Endothelial cell of hepatic sinusoid (primary cell): ENCODE results near the gene CCN6.

Source experiments
- in situ Hi-C: cut with HindIII; loops from 2 replicates; pipeline ENCODE4 v1.10.0; 2017; ENCODE audit warnings: low sequenced_read_pairs

The CCN6 gene

GRCh38 chr6:112054001-112054400 is at the start of gene CCN6:
Gene CCN6 (plus strand): TSS chr6:112054104. CDS start chr6:112054358, 254 bp downstream.
- in situ Hi-C loops = no loop called here

GRCh38 chr6:112004201-112005012 is 49.5 kb upstream of the CCN6 start:
- in situ Hi-C loops = no loop called here

GRCh38 chr6:112005013-112005371 is 48.9 kb upstream of the CCN6 start:
- in situ Hi-C loops = no loop called here

- in situ Hi-C loops = no loop called here
These were observed 46.6 kb upstream of the CCN6 start for GRCh38 chr6:112007254-112007653.

- in situ Hi-C loops = no loop called here
These were observed 46.1 kb upstream of the CCN6 start for GRCh38 chr6:112007805-112008204.

- in situ Hi-C loops = no loop called here
These were observed 45.4 kb upstream of the CCN6 start for GRCh38 chr6:112008482-112008881.

GRCh38 chr6:112010328-112010727 is 43.6 kb upstream of the CCN6 start:
- in situ Hi-C loops = no loop called here

GRCh38 chr6:112013051-112013450 is 40.9 kb upstream of the CCN6 start:
- in situ Hi-C loops = no loop called here

GRCh38 chr6:112014483-112014882 is 39.4 kb upstream of the CCN6 start:
- in situ Hi-C loops = no loop called here

- in situ Hi-C loops = no loop called here
These were observed 38.2 kb upstream of the CCN6 start for GRCh38 chr6:112015725-112016124.

GRCh38 chr6:112016320-112016719 is 37.6 kb upstream of the CCN6 start:
- in situ Hi-C loops = no loop called here

- in situ Hi-C loops = no loop called here
These were observed 36.7 kb upstream of the CCN6 start for GRCh38 chr6:112017169-112017568.

- in situ Hi-C loops = no loop called here
These were observed 36.0 kb upstream of the CCN6 start for GRCh38 chr6:112017760-112018537.

GRCh38 chr6:112018619-112019416 is 35.1 kb upstream of the CCN6 start:
- in situ Hi-C loops = no loop called here

GRCh38 chr6:112019589-112019988 is 34.3 kb upstream of the CCN6 start:
- in situ Hi-C loops = no loop called here

GRCh38 chr6:112021691-112022310 is 32.1 kb upstream of the CCN6 start:
- in situ Hi-C loops = no loop called here

- in situ Hi-C loops = no loop called here
These were observed 31.2 kb upstream of the CCN6 start for GRCh38 chr6:112022749-112023148.

GRCh38 chr6:112024464-112024863 is 29.4 kb upstream of the CCN6 start:
- in situ Hi-C loops = no loop called here

- in situ Hi-C loops = no loop called here
These were observed 27.0 kb upstream of the CCN6 start for GRCh38 chr6:112026933-112027332.

GRCh38 chr6:112027942-112028674 is 25.8 kb upstream of the CCN6 start:
- in situ Hi-C loops = no loop called here
